ENCODE data around the gene MTRR. TPM values are rescaled to one million over a fixed set of nuclear protein-coding genes. Genes with fewer than 3 reads are reported as not detected.

MTRR gene
- 10 to 100 TPM; 11.5 to 27.0 (median 26.7) TPM for polyA plus RNA-seq

GRCh38 chr5:7868773-7869473 is at the start of gene MTRR, which contains the start of gene FASTKD3:
TSS of gene MTRR (plus strand) at chr5:7869148. CDS start at chr5:7870795, 1,647 bp downstream.
TSS of gene FASTKD3 (minus strand) at chr5:7869031. CDS start at chr5:7868083, 948 bp downstream.
- WGBS, 3 donors, result 0 to 1% (median 0%) methylated on average over 71 to 83 of the region's 83 CpGs
- no peak within 1 kb of the TSS for H3K27ac ChIP-seq (ENCODE audit: low read depth, low read length)

GRCh38 chr5:7822449-7822848 is 46.5 kb upstream of the MTRR start:
- WGBS, 3 donors, result 42 to 52% (median 52%) methylated on average over 3 of the region's 3 CpGs
- H3K27ac ChIP-seq (ENCODE audit: low read depth, low read length), result no peak overlapping the region

GRCh38 chr5:7823594-7823993 is 45.4 kb upstream of the MTRR start:
- no peak overlapping the region for H3K27ac ChIP-seq (ENCODE audit: low read depth, low read length)
- 60 to 63% (median 61%) methylated on average over 8 of the region's 8 CpGs for WGBS, 3 donors

- 89 to 95% (median 95%) methylated on average over 18 of the region's 18 CpGs for WGBS, 3 donors
- H3K27ac ChIP-seq (ENCODE audit: low read depth, low read length), result no peak overlapping the region
Observed at GRCh38 chr5:7824995-7825394, 44.0 kb upstream of the MTRR start.

GRCh38 chr5:7825630-7826029 is 43.3 kb upstream of the MTRR start:
- no peak overlapping the region for H3K27ac ChIP-seq (ENCODE audit: low read depth, low read length)
- 86 to 88% (median 86%) methylated on average over 11 of the region's 11 CpGs for WGBS, 3 donors

- WGBS, 3 donors, result 64 to 76% (median 72%) methylated on average over 6 of the region's 6 CpGs
- no peak overlapping the region for H3K27ac ChIP-seq (ENCODE audit: low read depth, low read length)
Observed at GRCh38 chr5:7827610-7828009, 41.3 kb upstream of the MTRR start.

GRCh38 chr5:7828269-7828668 is 40.7 kb upstream of the MTRR start:
- no peak overlapping the region for H3K27ac ChIP-seq (ENCODE audit: low read depth, low read length)
- 59 to 76% (median 76%) methylated on average over 10 of the region's 10 CpGs for WGBS, 3 donors

- no peak overlapping the region for H3K27ac ChIP-seq (ENCODE audit: low read depth, low read length)
- WGBS, 3 donors, result 84 to 86% (median 85%) methylated on average over 4 of the region's 4 CpGs
Observed at GRCh38 chr5:7834982-7835381, 34.0 kb upstream of the MTRR start.

GRCh38 chr5:7837403-7837802 is 31.5 kb upstream of the MTRR start:
- WGBS, 3 donors, result 44 to 67% (median 63%) methylated on average over 3 of the region's 3 CpGs
- H3K27ac ChIP-seq (ENCODE audit: low read depth, low read length), result no peak overlapping the region

GRCh38 chr5:7842531-7842930 is 26.4 kb upstream of the MTRR start:
- no peak overlapping the region for H3K27ac ChIP-seq (ENCODE audit: low read depth, low read length)
- 64 to 72% (median 69%) methylated on average over 2 of the region's 2 CpGs for WGBS, 3 donors

GRCh38 chr5:7844901-7845300 is 24.0 kb upstream of the MTRR start:
- H3K27ac ChIP-seq (ENCODE audit: low read depth, low read length), result no peak overlapping the region

GRCh38 chr5:7845557-7845956 is 23.4 kb upstream of the MTRR start:
- no peak overlapping the region for H3K27ac ChIP-seq (ENCODE audit: low read depth, low read length)
- 59 to 92% (median 76%) methylated on average over 7 of the region's 7 CpGs for WGBS, 3 donors

- no peak overlapping the region for H3K27ac ChIP-seq (ENCODE audit: low read depth, low read length)
Observed at GRCh38 chr5:7846327-7846726, 22.6 kb upstream of the MTRR start.

GRCh38 chr5:7848296-7848695 is 20.7 kb upstream of the MTRR start:
- WGBS, 3 donors, result 69 to 88% (median 75%) methylated on average over 2 of the region's 2 CpGs
- H3K27ac ChIP-seq (ENCODE audit: low read depth, low read length), result no peak overlapping the region

More at GRCh38 chr5:7846327-7846726, 22.6 kb upstream of the MTRR start:
- WGBS, 3 donors, result 77 to 88% (median 87%) methylated on average over 5 of the region's 5 CpGs

GRCh38 chr5:7849681-7850394 is 19.1 kb upstream of the MTRR start:
- no peak overlapping the region for H3K27ac ChIP-seq (ENCODE audit: low read depth, low read length)
- 4 to 15% (median 7%) methylated on average over 42 to 44 of the region's 44 CpGs for WGBS, 3 donors

GRCh38 chr5:7850395-7851239 is 18.3 kb upstream of the MTRR start, which contains the start of gene CFAP90:
TSS of gene CFAP90 (minus strand) at chr5:7851133. CDS start at chr5:7851021, 112 bp downstream.
- WGBS, 3 donors, result 2 to 4% (median 3%) methylated on average over 33 to 76 of the region's 76 CpGs
- H3K27ac ChIP-seq (ENCODE audit: low read depth, low read length), result no peak within 1 kb of the TSS

GRCh38 chr5:7851240-7851592 is 17.7 kb upstream of the MTRR start:
- 26 to 65% (median 63%) methylated on average over 16 of the region's 16 CpGs for WGBS, 3 donors
- no peak overlapping the region for H3K27ac ChIP-seq (ENCODE audit: low read depth, low read length)

GRCh38 chr5:7851617-7852289 is 17.2 kb upstream of the MTRR start:
- H3K27ac ChIP-seq (ENCODE audit: low read depth, low read length), result no peak overlapping the region
- 31 to 86% (median 79%) methylated on average over 8 of the region's 8 CpGs for WGBS, 3 donors
